ENCODE measurements around the gene STIM2. TPM values are rescaled to one million over a fixed set of nuclear protein-coding genes. Genes with fewer than 3 reads are reported as not detected.

Gene STIM2
- total RNA-seq, 4 donors from 2014 or later: 17.2 to 71.4 (median 20.7) TPM

DNA sequence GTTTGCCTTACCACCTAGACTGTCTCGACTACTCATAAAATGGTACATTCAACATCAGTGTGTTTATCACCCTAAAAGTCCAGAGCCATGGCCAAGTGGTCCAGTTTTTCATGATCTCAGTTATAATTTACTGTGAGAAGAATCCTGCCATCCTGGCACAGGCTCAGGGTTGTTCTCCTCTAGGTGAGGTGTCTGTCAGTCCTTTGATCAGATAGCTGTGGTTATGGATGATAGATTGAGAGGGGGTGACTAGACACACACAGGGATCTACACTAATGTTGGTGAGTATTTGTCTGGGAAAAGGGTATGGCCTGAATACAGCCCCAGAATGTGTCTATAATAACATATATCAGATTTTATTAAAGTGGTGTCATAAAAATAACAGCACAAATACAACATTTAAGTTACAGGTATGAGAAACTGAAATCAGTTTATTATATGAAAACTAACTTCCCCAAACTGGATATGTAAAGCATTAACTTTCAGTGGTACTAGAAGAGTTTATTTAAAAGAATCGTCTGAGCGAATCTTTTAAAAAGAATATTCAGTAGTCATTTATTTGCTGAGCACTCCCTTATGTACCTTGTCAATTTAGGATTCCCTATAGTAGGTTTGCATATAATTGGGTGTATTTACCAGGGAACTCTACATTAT, 93.3 kb downstream of the STIM2 start:
- 75 to 81% methylated on average over 3 of the region's 3 CpGs for WGBS, 2 donors (ENCODE audit: low coverage in 1 of 2)
- TF ChIP-seq POLR2A (IDR thresholded peaks at IDR 0.05) (no peak), EP300 (IDR thresholded peaks at IDR 0.05; ENCODE audit: low read depth) (no peak), POLR2AphosphoS5 (IDR thresholded peaks at IDR 0.05) (no peak)
- TF ChIP-seq, protein P1, sequence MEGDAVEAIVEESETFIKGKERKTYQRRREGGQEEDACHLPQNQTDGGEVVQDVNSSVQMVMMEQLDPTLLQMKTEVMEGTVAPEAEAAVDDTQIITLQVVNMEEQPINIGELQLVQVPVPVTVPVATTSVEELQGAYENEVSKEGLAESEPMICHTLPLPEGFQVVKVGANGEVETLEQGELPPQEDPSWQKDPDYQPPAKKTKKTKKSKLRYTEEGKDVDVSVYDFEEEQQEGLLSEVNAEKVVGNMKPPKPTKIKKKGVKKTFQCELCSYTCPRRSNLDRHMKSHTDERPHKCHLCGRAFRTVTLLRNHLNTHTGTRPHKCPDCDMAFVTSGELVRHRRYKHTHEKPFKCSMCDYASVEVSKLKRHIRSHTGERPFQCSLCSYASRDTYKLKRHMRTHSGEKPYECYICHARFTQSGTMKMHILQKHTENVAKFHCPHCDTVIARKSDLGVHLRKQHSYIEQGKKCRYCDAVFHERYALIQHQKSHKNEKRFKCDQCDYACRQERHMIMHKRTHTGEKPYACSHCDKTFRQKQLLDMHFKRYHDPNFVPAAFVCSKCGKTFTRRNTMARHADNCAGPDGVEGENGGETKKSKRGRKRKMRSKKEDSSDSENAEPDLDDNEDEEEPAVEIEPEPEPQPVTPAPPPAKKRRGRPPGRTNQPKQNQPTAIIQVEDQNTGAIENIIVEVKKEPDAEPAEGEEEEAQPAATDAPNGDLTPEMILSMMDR (IDR thresholded peaks at IDR 0.05): no peak
- in situ Hi-C loops (cut with MboI; ENCODE audit: low pct_ligation_motif_present in 1 of 4, low pct_unique_long_range_greater_than_20kb in 1 of 4, low sequenced_read_pairs in 3 of 4) (no loop called here), intact Hi-C loops (cut with DNase I; ENCODE audit: low total_unique reads) (no loop called here)
- Histone ChIP-seq H3K9me3 (no peaks in the 10 kb centered on the region), H3K27ac (no peak overlapping the region), H3K36me3 (no peaks in the 10 kb centered on the region), H3K4me3 (no peak overlapping the region), H3K27me3 (no peaks in the 10 kb centered on the region), H3K4me1 (no peaks in the 10 kb centered on the region)
- no peak for DNase-seq

DNA sequence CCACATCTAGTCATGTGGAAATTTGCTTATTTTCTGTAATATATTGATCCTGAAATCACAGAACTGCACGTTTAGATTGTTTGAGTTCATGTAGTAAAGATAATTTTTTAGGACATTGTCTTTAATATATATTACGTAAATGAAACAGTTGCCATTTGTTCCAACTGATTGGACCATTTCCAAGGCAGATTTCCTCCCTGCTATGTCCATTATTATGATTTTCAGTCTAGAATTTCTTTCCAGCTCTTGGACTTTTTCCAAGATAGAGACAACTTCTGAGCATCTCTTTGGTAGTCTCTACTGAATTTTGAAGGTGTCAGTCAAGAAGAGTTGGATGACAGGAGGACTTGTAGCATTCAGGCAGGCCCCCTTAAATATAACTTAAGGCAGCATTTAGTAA, 94.6 kb downstream of the STIM2 start:
- H3K36me3 ChIP-seq: no peaks in the 10 kb centered on the region
- no peaks in the 10 kb centered on the region for H3K4me1 ChIP-seq
- TF ChIP-seq POLR2A (IDR thresholded peaks at IDR 0.05) (no peak), EP300 (IDR thresholded peaks at IDR 0.05; ENCODE audit: low read depth) (no peak), POLR2AphosphoS5 (IDR thresholded peaks at IDR 0.05) (no peak)
- TF ChIP-seq, protein P1 (IDR thresholded peaks at IDR 0.05): no peak
- no peaks in the 10 kb centered on the region for H3K27me3 ChIP-seq
- intact Hi-C loops (cut with DNase I; ENCODE audit: low total_unique reads): no loop called here
- DNase-seq: no peak
- WGBS, 2 donors (ENCODE audit: low coverage in 1 of 2): 39 to 87% methylated on average over 2 of the region's 2 CpGs
- H3K9me3 ChIP-seq: no peaks in the 10 kb centered on the region
- H3K27ac ChIP-seq: no peak overlapping the region
- H3K4me3 ChIP-seq: no peak overlapping the region
- in situ Hi-C loops (cut with MboI; ENCODE audit: low pct_ligation_motif_present in 1 of 4, low pct_unique_long_range_greater_than_20kb in 1 of 4, low sequenced_read_pairs in 3 of 4): no loop called here

DNA sequence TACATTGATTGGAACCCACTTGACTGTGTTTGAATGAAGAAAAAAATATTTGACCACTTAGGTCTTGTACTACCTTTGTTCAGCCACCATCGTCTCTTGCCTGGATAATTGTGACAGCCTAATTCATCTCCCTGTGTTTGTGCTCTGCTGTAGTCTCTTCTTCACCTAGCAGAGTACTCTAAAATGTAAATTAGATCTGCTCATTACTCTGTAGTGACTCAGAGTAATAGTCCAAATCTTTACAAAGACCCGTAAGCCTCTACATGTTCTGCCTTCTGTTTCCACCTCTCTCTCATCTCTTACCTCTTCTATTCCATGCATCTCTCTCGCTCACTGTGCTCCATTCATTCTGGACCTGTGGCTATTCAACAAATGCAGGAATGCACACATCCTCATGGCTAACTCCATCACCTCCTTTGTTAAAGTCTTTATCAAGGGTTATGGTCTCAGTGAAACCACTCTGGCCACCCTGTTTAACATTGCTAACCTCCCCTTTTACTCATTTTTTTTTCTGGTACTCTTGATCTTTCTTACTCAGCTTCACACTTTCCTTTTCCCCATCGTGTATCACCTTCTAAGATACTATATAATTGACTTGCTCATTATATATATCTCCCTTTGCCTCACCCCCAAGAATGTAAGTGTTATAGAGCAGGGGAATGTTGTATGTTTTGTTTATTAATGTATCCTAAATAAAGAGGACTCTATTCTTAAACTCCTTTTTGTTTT, 98.4 kb downstream of the STIM2 start:
- no peaks in the 10 kb centered on the region for H3K9me3 ChIP-seq
- in situ Hi-C loops (cut with MboI; ENCODE audit: low pct_ligation_motif_present in 1 of 4, low pct_unique_long_range_greater_than_20kb in 1 of 4, low sequenced_read_pairs in 3 of 4) (no loop called here), intact Hi-C loops (cut with DNase I; ENCODE audit: low total_unique reads) (no loop called here)
- DNase-seq: no peak
- H3K36me3 ChIP-seq: no peaks in the 10 kb centered on the region
- 85 to 94% methylated on average over 4 of the region's 4 CpGs for WGBS, 2 donors (ENCODE audit: low coverage in 1 of 2)
- peaks cover 0 to under 1% (median 0%) of the 10 kb centered on the region in 4 donors for H3K4me1 ChIP-seq
- TF ChIP-seq EP300 (IDR thresholded peaks at IDR 0.05; ENCODE audit: low read depth): no peak
- no peak for TF ChIP-seq POLR2AphosphoS5 (IDR thresholded peaks at IDR 0.05)
- no peak for TF ChIP-seq POLR2A (IDR thresholded peaks at IDR 0.05)
- TF ChIP-seq, protein P1 (IDR thresholded peaks at IDR 0.05): no peak
- H3K27ac ChIP-seq: no peak overlapping the region
- H3K4me3 ChIP-seq: no peak overlapping the region
- no peaks in the 10 kb centered on the region for H3K27me3 ChIP-seq

DNA sequence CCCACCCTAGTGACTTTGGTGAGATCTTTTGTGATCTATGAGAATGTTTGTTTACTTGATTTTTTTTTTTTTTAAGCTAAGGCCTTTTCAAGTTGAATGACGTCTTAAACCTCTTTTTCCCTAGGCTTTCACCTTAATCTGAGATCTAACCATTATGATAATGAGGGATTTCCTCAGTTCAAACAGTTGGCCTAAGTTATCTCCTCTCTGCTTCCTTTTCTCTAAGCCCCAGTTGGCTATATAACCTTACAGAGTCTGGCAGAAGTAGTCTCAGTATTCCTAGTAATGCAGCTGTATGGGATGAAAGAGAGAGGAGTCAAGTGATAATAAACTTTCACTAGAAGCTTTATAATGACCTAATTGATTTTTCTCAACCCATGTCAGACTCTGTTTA, 99.0 kb downstream of the STIM2 start:
- peaks cover 0 to 6% (median 2%) of the 10 kb centered on the region in 4 donors for H3K4me1 ChIP-seq
- intact Hi-C loops (cut with DNase I; ENCODE audit: low total_unique reads): no loop called here
- 40 to 88% methylated on average over 1 of the region's 1 CpG for WGBS, 2 donors (ENCODE audit: low coverage in 1 of 2)

More for the DNA sequence above, 99.0 kb downstream of the STIM2 start:
- Histone ChIP-seq H3K4me3 (no peak overlapping the region), H3K27ac (no peak overlapping the region), H3K9me3 (no peaks in the 10 kb centered on the region), H3K36me3 (no peaks in the 10 kb centered on the region), H3K27me3 (no peaks in the 10 kb centered on the region)
- TF ChIP-seq, protein P1 (IDR thresholded peaks at IDR 0.05): no peak
- TF ChIP-seq EP300 (IDR thresholded peaks at IDR 0.05; ENCODE audit: low read depth) (no peak), POLR2A (IDR thresholded peaks at IDR 0.05) (no peak), POLR2AphosphoS5 (IDR thresholded peaks at IDR 0.05) (no peak)
- no peak for DNase-seq
- in situ Hi-C loops (cut with MboI; ENCODE audit: low pct_ligation_motif_present in 1 of 4, low pct_unique_long_range_greater_than_20kb in 1 of 4, low sequenced_read_pairs in 3 of 4): no loop called here

Measured in transverse colon (tissue), 4 donors.